GM21367 (cell line): ENCODE measurements around the gene TIE1.

ENCODE experiments used
- ATAC-seq: cut with Tn5 transposase; IDR thresholded peaks from one replicate; pipeline ENCODE4 v1.9.1; 2021; ENCODE audit not compliant: unreplicated experiment

Gene TIE1

GRCh38 chr1:43273708-43274107 lies 27.1 kb upstream of the TIE1 start:
- ATAC-seq: no peak

GRCh38 chr1:43274125-43274803 lies 26.5 kb upstream of the TIE1 start:
- ATAC-seq: no peak

GRCh38 chr1:43274804-43275180 lies 26.0 kb upstream of the TIE1 start:
- ATAC-seq: no peak

GRCh38 chr1:43275826-43276620 lies 24.8 kb upstream of the TIE1 start:
- no peak for ATAC-seq

DNA sequence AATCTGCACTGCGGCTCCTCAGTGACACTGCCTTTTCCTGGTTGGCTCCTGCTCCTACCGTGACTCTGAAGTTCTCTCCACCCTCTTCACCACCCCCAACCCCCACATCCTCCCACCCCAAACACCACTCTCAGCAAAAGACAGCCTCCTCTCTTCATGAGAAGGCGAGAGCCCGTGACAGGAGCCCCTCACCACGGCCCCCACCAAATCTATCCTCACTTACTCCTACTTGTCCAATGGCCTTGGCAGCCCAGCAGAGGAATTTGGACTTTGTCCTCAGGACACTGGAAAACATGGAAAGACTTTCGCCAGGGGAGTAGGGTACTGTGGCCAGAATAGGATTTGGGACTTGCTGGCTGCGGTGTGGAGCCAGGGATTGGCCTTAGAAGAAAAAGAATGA lies 24.1 kb upstream of the TIE1 start:
- no peak for ATAC-seq

DNA sequence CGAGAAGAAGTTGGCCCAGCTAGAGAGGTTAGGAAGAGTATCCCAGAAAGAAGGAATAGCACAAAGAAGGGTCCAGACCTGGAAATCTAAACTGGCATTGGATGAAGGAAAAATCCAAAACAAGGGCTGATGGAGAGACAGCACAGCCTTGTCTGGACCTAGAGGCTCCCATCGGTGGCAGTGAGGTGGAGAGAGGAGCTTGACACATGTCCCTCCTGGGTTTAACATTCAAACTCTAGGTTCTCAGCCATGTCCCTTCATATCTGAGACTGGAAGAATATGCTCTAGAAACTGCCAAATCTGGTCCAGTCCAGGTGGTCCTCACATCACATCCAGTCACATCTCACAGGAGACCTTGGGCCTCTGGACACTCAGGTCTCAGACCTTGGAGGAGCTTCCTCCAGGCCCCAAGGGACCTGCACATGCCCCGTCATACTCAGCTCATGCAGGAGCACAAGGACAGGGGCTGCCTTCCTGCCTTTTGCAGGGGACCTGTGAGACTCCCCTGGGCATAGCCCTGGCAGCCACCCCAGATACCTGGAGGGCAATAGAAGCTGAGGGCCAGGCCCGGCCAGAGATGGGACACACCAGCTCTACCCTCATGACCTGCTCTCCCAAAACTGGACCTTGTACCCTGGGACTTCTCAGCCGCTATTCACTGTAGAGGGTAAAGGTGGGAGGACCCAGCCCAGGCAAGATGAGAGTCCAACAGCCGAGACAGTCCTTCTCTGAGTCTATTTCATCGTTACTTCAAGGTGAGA lies 23.5 kb upstream of the TIE1 start:
- ATAC-seq: no peak

DNA sequence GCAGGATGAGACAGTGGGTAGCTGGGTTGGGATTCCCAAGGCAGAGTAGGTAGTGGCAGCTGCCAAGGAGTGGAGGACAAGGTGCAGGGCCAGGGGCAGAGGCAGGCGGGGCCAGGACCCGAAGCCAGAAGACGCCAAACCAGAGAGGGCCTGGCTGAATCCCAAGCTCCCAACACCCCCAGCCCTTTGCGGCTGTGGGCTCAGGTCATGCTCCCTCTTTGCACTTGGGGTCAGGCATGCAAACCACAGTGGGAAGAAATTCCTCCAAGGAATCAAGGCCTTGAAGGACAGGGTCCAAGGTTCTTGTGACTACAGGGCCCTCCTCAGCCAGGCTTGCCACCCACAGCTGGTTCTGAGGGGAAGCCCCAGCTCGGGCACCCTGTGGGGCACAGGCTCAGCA lies 21.6 kb upstream of the TIE1 start:
- ATAC-seq: no peak

DNA sequence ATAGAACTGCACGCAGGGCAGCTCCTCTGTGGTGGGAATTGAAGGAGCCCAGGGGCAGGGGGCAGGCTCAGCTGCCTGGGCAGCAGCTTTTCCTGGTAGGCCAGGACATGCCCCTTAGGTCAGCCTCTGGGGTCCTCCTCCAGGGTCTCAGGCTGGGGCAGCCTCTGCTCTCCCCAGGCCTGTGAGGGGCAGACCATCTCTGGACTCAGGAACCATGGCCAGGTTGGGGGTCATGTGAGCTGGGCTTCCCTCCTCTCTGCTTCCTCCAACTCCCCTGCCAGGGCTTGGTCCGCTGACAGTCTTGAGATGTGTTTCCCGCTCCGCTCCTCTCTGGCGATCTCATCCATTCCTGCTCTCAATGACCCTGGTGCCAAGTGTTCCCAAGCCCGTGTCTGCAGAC lies 21.1 kb upstream of the TIE1 start:
- ATAC-seq: no peak

DNA sequence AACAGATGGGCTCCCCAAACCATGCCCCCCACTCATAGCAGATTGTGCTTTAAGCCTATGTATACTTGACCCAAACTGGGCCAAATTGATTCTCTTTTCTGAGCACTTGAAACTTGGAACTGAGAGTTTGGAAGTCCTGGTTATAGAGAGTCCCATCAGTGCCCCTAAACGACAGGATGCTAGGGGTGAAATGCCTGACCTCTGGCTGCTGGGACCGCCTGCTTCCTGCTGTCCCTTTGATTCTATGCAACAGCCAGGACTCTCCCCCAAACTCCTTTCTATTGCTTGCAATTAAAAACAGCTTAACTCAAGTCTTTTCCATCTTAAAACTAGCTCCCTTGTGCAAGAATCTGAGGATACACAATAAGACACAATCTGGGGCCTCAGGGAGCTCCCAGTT lies 20.1 kb upstream of the TIE1 start:
- no peak for ATAC-seq

GRCh38 chr1:43282220-43283195 lies 18.3 kb upstream of the TIE1 start:
- ATAC-seq: no peak

DNA sequence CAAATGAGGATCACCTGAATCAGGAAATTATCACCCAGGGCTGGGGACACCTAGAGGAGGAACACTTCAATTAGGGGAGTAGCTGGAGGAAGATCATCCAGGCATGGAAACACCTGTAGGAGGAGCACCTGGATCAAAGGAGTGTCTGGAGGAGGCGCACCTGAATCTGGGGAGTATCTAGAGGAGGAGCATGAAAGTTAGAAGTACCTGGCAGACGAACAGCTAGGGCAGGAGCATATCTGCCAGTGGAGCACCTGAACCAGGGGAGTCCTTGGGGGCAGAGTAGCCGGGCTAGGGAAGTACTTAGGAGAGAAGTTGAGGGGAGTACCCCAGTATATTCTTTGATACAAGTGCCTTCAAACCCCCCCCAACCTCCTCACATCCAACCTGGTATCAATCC lies 16.7 kb upstream of the TIE1 start:
- ATAC-seq: no peak

GRCh38 chr1:43284546-43285110 lies 16.2 kb upstream of the TIE1 start:
- ATAC-seq: no peak

DNA sequence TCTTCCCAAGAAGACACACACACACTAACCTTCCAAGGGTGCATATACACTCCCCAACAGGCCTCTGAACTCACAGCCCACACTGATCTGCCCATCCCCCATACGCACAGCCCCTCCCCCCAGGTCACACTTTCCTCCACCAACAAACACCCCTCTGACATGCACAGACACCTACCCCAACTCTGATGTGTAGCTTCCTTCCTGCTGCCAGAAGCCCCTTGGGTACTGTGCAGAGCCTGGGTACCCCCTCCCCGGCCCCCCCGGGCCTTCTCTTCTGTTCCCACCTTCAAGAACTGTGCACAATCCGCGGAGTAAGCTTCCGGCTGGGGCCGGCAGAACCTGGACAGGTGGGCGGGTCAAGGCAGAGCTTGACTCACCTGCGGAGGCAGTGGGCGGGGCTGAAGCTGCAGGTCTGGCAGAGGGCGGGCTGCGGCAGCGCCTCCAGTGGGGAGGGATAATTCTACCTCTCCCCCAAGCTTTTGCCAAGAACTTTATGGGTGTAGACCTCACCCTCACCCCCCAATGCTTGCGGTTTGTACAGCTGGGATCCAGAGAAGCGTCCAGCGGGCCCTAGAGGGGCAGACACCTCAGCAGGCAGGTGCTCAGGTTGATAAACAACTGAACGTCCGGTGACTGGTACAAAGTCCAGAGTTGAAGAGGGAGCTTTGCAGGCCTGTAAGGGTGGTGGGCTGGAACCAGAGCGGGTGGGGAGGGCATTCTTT lies 15.4 kb upstream of the TIE1 start, which contains the start of gene C1orf210:
Gene C1orf210, minus strand, starts transcription at position 313 of the 722 bp plus-strand sequence. CDS start 2,311 bp downstream, outside the sequence.
- no peak for ATAC-seq

- ATAC-seq: no peak
These were observed 14.7 kb upstream of the TIE1 start for GRCh38 chr1:43286115-43286514.

GRCh38 chr1:43286533-43286932 lies 14.2 kb upstream of the TIE1 start:
- no peak for ATAC-seq

- no peak for ATAC-seq
These were observed 12.6 kb upstream of the TIE1 start for GRCh38 chr1:43288058-43288784.

DNA sequence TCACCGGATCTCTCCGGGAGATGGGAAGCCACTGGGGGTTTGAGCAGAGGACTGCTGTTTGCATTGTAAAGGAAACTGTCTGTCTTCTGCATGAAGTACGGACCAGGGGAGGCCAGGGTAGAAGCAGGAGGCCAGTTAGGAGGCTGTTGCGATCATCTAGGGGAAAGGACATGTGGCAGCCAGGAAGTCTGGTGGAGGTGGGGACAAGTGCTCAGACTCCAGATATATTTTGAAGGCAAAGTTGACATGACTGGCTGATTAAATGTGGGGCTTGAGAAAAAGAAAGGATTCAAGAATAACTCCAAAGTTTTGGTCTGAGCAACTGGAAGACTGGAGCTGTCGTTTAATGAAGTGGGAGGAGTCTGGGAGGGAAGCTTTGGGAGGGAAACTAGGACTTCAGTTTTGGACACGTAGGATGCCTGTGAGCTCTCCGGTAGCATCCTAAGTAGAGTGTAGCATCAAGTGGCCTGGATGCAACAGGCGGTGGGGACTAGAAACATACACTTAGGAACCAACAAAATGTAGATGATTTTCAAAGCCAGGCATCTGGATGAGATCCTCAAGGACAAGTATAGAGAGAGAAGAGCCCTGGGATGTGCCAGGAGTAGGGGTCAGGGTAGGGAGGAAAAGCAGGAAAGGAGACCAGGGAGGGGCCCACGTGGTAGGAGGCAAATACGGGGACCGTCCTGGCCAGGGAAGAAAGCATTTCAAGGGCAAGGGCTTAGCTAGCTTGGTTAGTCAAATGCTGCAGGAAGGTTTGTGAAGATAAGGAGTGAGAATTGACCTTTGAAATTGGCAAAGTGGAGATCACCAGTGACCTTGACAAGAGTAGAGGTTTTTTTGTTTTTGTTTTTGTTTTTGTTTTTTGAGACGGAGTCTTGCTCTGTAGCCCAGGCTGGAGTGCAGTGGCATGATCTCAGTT lies 11.7 kb upstream of the TIE1 start:
- no peak for ATAC-seq

DNA sequence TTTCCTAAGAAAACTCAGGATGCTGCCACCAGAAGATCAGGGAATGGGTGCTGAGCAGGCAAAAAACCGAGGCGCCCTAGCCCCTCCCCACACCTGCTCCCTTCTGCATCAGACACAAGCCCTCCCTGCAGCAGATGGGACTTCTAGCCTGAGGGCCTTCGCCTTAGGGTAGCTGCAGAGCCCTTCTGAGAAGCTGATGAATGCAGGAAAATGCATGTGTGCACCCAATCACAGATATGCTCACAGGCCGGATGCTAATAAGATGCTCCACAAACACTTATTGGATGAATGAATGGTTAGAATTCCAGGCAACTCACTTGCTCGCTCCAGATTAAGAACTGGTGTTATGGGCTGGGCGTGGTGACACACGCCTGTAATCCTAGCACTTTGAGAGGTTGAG lies 8.6 kb upstream of the TIE1 start:
- ATAC-seq: no peak
